ENCODE measurements around the gene GALNT1. TPM values are rescaled to one million over a fixed set of nuclear protein-coding genes. Genes with fewer than 3 reads are reported as not detected.
A peak's percentile ranks its signal among the peaks of the same experiment; 100 is the strongest.

The GALNT1 gene
- total RNA-seq (10 to 100 TPM; 55.7 to 67.0 TPM), polyA plus RNA-seq (ENCODE audit: insufficient read depth, low read depth, low replicate concordance) (27.3 TPM)
- long read RNA-seq, donor 1, partial matches to known transcripts = 5 of 19 reads
- long read RNA-seq, donor 1, other reads (novel, unspliced or antisense) = 12 of 19 reads
- long read RNA-seq, donor 2, partial matches to known transcripts = 6 of 16 reads
- long read RNA-seq, donor 2, other reads (novel, unspliced or antisense) = 9 of 16 reads

GRCh38 chr18:35581546-35581897, at the start of gene GALNT1:
TSS of gene GALNT1 (plus strand) at chr18:35581740. CDS start at chr18:35654663, 72,923 bp downstream.
- intact Hi-C loops (cut with DNase I; ENCODE audit: low total_unique reads) = no loop called here
- no peaks in the 10 kb centered on the region for H3K9me3 ChIP-seq

GRCh38 chr18:35533916-35534405, 47.6 kb upstream of the GALNT1 start:
- H3K4me1 ChIP-seq = no peaks in the 10 kb centered on the region
- no peak for DNase-seq
- TF ChIP-seq POLR2A (IDR thresholded peaks at IDR 0.05) (no peak), CTCF (IDR thresholded peaks at IDR 0.05) (no peak)
- intact Hi-C loops (cut with DNase I; ENCODE audit: low total_unique reads) = no loop called here
- no peak overlapping the region for H3K27ac ChIP-seq
- WGBS, 2 donors = 86 to 90% methylated on average over 2 of the region's 2 CpGs
- no peaks in the 10 kb centered on the region for H3K27me3 ChIP-seq
- no peaks in the 10 kb centered on the region for H3K36me3 ChIP-seq (ENCODE audit: low read depth, missing control alignments)
- H3K9me3 ChIP-seq = no peaks in the 10 kb centered on the region
- H3K4me3 ChIP-seq = no peak overlapping the region

More at GRCh38 chr18:35581546-35581897, at the start of gene GALNT1:
- H3K36me3 ChIP-seq (ENCODE audit: low read depth, missing control alignments) = no peaks in the 10 kb centered on the region
- TF ChIP-seq CTCF (IDR thresholded peaks at IDR 0.05) (no peak), POLR2A (IDR thresholded peaks at IDR 0.05) (no peak)
- H3K4me3 ChIP-seq = peak within 1 kb of the TSS; percentile 73 to 86
- DNase-seq = no peak
- no peaks in the 10 kb centered on the region for H3K27me3 ChIP-seq
- no CpG with 5 or more reads among the region's 74 CpGs for WGBS, 2 donors
- H3K27ac ChIP-seq = peak within 1 kb of the TSS; percentile 89 to 96
- H3K4me1 ChIP-seq = peaks cover 11% of the 10 kb centered on the region

GRCh38 chr18:35535297-35535696, 46.2 kb upstream of the GALNT1 start:
- no peak for TF ChIP-seq POLR2A (IDR thresholded peaks at IDR 0.05)
- no peak for TF ChIP-seq CTCF (IDR thresholded peaks at IDR 0.05)
- H3K27me3 ChIP-seq = no peaks in the 10 kb centered on the region
- 88 to 89% methylated on average over 1 of the region's 1 CpG for WGBS, 2 donors
- H3K36me3 ChIP-seq (ENCODE audit: low read depth, missing control alignments) = no peaks in the 10 kb centered on the region
- H3K9me3 ChIP-seq = no peaks in the 10 kb centered on the region
- intact Hi-C loops (cut with DNase I; ENCODE audit: low total_unique reads) = no loop called here
- no peak overlapping the region for H3K27ac ChIP-seq
- H3K4me1 ChIP-seq = no peaks in the 10 kb centered on the region
- no peak for DNase-seq
- no peak overlapping the region for H3K4me3 ChIP-seq

GRCh38 chr18:35542356-35542755, 39.2 kb upstream of the GALNT1 start:
- no peaks in the 10 kb centered on the region for H3K9me3 ChIP-seq
- H3K4me3 ChIP-seq = no peak overlapping the region
- intact Hi-C loops (cut with DNase I; ENCODE audit: low total_unique reads) = no loop called here
- DNase-seq = no peak
- H3K4me1 ChIP-seq = no peaks in the 10 kb centered on the region
- TF ChIP-seq CTCF (IDR thresholded peaks at IDR 0.05) = no peak
- no peak for TF ChIP-seq POLR2A (IDR thresholded peaks at IDR 0.05)
- no peaks in the 10 kb centered on the region for H3K27me3 ChIP-seq
- no peak overlapping the region for H3K27ac ChIP-seq
- no peaks in the 10 kb centered on the region for H3K36me3 ChIP-seq (ENCODE audit: low read depth, missing control alignments)

GRCh38 chr18:35547008-35547605, 34.4 kb upstream of the GALNT1 start:
- 86 to 89% methylated on average over 2 of the region's 2 CpGs for WGBS, 2 donors
- Histone ChIP-seq H3K4me1 (no peaks in the 10 kb centered on the region), H3K9me3 (no peaks in the 10 kb centered on the region), H3K27me3 (no peaks in the 10 kb centered on the region), H3K36me3 (ENCODE audit: low read depth, missing control alignments) (no peaks in the 10 kb centered on the region), H3K27ac (no peak overlapping the region), H3K4me3 (no peak overlapping the region)
- intact Hi-C loops (cut with DNase I; ENCODE audit: low total_unique reads) = no loop called here
- no peak for DNase-seq
- no peak for TF ChIP-seq POLR2A (IDR thresholded peaks at IDR 0.05)

Measured in testis (tissue), 5 donors.